DOHH2 (cell line): ENCODE data around the gene ANKS4B.

Experiments used
- EZH2phosphoT487 ChIP-seq: fragments of 200-600 bp; sonication (generic); IDR thresholded peaks from 2 replicates; pipeline ENCODE4 v1.6.1; 2017; ENCODE audit warnings: borderline replicate concordance, mild to moderate bottlenecking, antibody characterized with exemption, low read length, moderate library complexity, mixed read lengths
- TF ChIP-seq, protein P1 (sequence below): fragments of 200-600 bp; sonication (generic); IDR thresholded peaks from one replicate; pipeline ENCODE4 v1.5.1; 2014; ENCODE audit warnings: antibody characterized with exemption, mild to moderate bottlenecking, low read depth, low read length; ENCODE audit not compliant: poor library complexity, severe bottlenecking

- TF ChIP-seq, protein P1, sequence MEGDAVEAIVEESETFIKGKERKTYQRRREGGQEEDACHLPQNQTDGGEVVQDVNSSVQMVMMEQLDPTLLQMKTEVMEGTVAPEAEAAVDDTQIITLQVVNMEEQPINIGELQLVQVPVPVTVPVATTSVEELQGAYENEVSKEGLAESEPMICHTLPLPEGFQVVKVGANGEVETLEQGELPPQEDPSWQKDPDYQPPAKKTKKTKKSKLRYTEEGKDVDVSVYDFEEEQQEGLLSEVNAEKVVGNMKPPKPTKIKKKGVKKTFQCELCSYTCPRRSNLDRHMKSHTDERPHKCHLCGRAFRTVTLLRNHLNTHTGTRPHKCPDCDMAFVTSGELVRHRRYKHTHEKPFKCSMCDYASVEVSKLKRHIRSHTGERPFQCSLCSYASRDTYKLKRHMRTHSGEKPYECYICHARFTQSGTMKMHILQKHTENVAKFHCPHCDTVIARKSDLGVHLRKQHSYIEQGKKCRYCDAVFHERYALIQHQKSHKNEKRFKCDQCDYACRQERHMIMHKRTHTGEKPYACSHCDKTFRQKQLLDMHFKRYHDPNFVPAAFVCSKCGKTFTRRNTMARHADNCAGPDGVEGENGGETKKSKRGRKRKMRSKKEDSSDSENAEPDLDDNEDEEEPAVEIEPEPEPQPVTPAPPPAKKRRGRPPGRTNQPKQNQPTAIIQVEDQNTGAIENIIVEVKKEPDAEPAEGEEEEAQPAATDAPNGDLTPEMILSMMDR: no peak
- no peak for TF ChIP-seq EZH2phosphoT487
Measured at GRCh38 chr16:21227866-21228265, 5.6 kb upstream of the ANKS4B start.
